K562 (cell line): ENCODE results near the gene CTDSP2. TPM values are rescaled to one million over a fixed set of nuclear protein-coding genes. Genes with fewer than 3 reads are reported as not detected.

ENCODE experiments used
- ATF3 ChIP-seq, 2 experiments: fragments of 450-650 bp in 1 of 2; sonication (generic) in 1 of 2; formaldehyde crosslinking in 1 of 2; IDR thresholded peaks in 1 of 2; conservative IDR thresholded peaks in 1 of 2; 2 replicates each; pipeline versions ENCODE4 v1.6.1 to v1.8.1; 2016 to 2023; ENCODE audit warnings: mild to moderate bottlenecking in 2 of 2, moderate library complexity in 2 of 2, inconsistent platforms in 1 of 2, missing genetic modification reagents in 1 of 2
- BRF1 ChIP-seq: IDR thresholded peaks from 3 replicates; pipeline ENCODE4 v1.6.1; 2011; ENCODE audit warnings: borderline replicate concordance, mild to moderate bottlenecking; ENCODE audit not compliant: insufficient read length; ENCODE audit errors: extremely low read depth
- MEF2D ChIP-seq: conservative IDR thresholded peaks from 2 replicates; pipeline ENCODE4 v1.6.1; 2016; ENCODE audit warnings: low read depth, missing genetic modification characterization, missing compliant biosample characterization
- NR0B1 ChIP-seq: fragments of 450-650 bp; IDR thresholded peaks from one replicate; pipeline ENCODE4 v1.6.1; 2018; ENCODE audit warnings: mild to moderate bottlenecking, moderate library complexity; ENCODE audit not compliant: partially characterized antibody
- NRF1 ChIP-seq, 2 experiments: fragments of 450-650 bp; IDR thresholded peaks in 1 of 2; conservative IDR thresholded peaks in 1 of 2; 2 replicates each; pipeline ENCODE4 v1.6.1; 2014; ENCODE audit warnings: mild to moderate bottlenecking in 2 of 2
- RAD21 ChIP-seq, 2 experiments: fragments of 250-450 bp in 1 of 2; fragments of 450-650 bp in 1 of 2; sonication (Bioruptor Pico) in 1 of 2; formaldehyde crosslinking in 1 of 2; IDR thresholded peaks in 1 of 2; conservative IDR thresholded peaks in 1 of 2; 2 replicates each; pipeline versions ENCODE4 v1.4.0 to v1.8.0; 2020 to 2022; ENCODE audit warnings: mild to moderate bottlenecking in 2 of 2, moderate library complexity in 1 of 2
- RBBP5 ChIP-seq: fragments of 200-600 bp; sonication (generic); IDR thresholded peaks from 2 replicates; pipeline ENCODE4 v1.6.1; 2012; ENCODE audit warnings: borderline replicate concordance, mild to moderate bottlenecking, low read length, control low read depth, inconsistent platforms; ENCODE audit not compliant: insufficient read depth, poor library complexity, severe bottlenecking
- SRSF1 ChIP-seq: fragments of 200-400 bp; formaldehyde crosslinking; IDR thresholded peaks from 2 replicates; pipeline ENCODE4 v1.6.1; 2017; ENCODE audit warnings: mild to moderate bottlenecking, low read depth, low read length, moderate library complexity
- TGIF2 ChIP-seq: sonication (generic); formaldehyde crosslinking; IDR thresholded peaks from 2 replicates; pipeline ENCODE4 v1.8.1; 2022; ENCODE audit warnings: mild to moderate bottlenecking, missing genetic modification reagents, moderate library complexity
- UBTF ChIP-seq, 2 experiments: IDR thresholded peaks; 2 replicates each; pipeline ENCODE4 v1.6.1; 2012; ENCODE audit warnings: improper control_type of control experiment in 2 of 2, low read depth in 2 of 2, low read length in 2 of 2, borderline replicate concordance in 1 of 2
- ZFX ChIP-seq: sonication (generic); formaldehyde crosslinking; IDR thresholded peaks from 2 replicates; pipeline ENCODE4 v1.8.0; 2022; ENCODE audit warnings: mild to moderate bottlenecking, missing genetic modification reagents, moderate library complexity
- ZNF398 ChIP-seq: fragments of 250-450 bp; sonication (Bioruptor Pico); IDR thresholded peaks from 2 replicates; pipeline ENCODE4 v1.8.0; 2021; ENCODE audit warnings: moderate library complexity, mild to moderate bottlenecking, inconsistent platforms
- ZNF551 ChIP-seq: fragments of 250-450 bp; sonication (Bioruptor Pico); IDR thresholded peaks from 2 replicates; pipeline ENCODE4 v1.5.0; 2021; ENCODE audit warnings: mild to moderate bottlenecking, moderate library complexity
- ZNF639 ChIP-seq, 2 experiments: fragments of 200-800 bp in 1 of 2; sonication (Bioruptor generic) in 1 of 2; sonication (generic) in 1 of 2; formaldehyde crosslinking in 1 of 2; IDR thresholded peaks in 1 of 2; conservative IDR thresholded peaks in 1 of 2; 2 replicates each; pipeline versions ENCODE4 v1.5.0 to v1.6.1; 2016 to 2020; ENCODE audit warnings: missing compliant biosample characterization in 1 of 2, missing genetic modification characterization in 1 of 2, missing genetic modification reagents in 1 of 2
- polyA plus RNA-seq, 8 experiments: library from polyadenylated mRNA; depleted of rRNA in 4 of 8; stranded (reverse) in 5 of 8; unstranded in 3 of 8; fragments of >200 nt; fragmentation: Nextera tagmentation in 2 of 8; fragmentation: Illumina TruSeq in 1 of 8; extraction: Ambion mirVana in 2 of 8; extraction: Trizol in 1 of 8; gene quantifications; 2 replicates each; pipeline versions ENCODE4 v1.2.1 to v1.2.3, GENCODE V29; 2011 to 2014; ENCODE audit warnings: inconsistent platforms in 1 of 8, missing spikeins in 1 of 8
- total RNA-seq, 7 experiments: library from RNA; depleted of rRNA in 6 of 7; stranded (reverse); fragments of >200 nt in 6 of 7; fragmentation: Illumina TruSeq in 2 of 7; extraction: Trizol in 2 of 7; gene quantifications; 2 replicates each; pipeline versions ENCODE4 v1.2.1 to v1.2.3, GENCODE V29; 2011 to 2021; ENCODE audit warnings: low replicate concordance in 1 of 7

Gene CTDSP2
- total and polyA plus RNA-seq, 9 of the 15 experiments (the other 6 are each of a cell fraction or from before 2014, with no cell fraction given): 20.4 to 108 (median 47.7) TPM

- TF ChIP-seq UBTF (IDR thresholded peaks at IDR 0.05; ENCODE audit: borderline replicate concordance in 1 of 2, low read depth in 2 of 2, low read length in 2 of 2) (peak in 1 of 2 experiments; percentile 66; a peak in 1 of 4 replicates), SRSF1 (no peak), ATF3 (IDR thresholded peaks at IDR 0.05) (no peak), ATF3 (CRISPR knock-in tag; conservative IDR thresholded peaks at IDR 0.05) (no peak), ZFX (CRISPR knock-in tag) (0 out of 2 replicates have a peak, but pooled peaks have one; percentile 49), MEF2D (tag) (no peak), RBBP5 (peak; percentile 78), TGIF2 (CRISPR knock-in tag) (peak; percentile 31; the same call in 1 of the 2 replicates), ZNF639 (CRISPR knock-in tag; conservative IDR thresholded peaks at IDR 0.05 in 1 of 2, IDR thresholded peaks at IDR 0.05 in 1 of 2) (0 out of 4 replicates have a peak, but pooled peaks of 1 of the 2 experiments have one; percentile 45), NR0B1 (no peak), BRF1 (no peak), ZNF551 (no peak), RAD21 (CRISPR knock-in tag; conservative IDR thresholded peaks at IDR 0.05 in 1 of 2, IDR thresholded peaks at IDR 0.05 in 1 of 2) (0 out of 4 replicates have a peak, but pooled peaks of 1 of the 2 experiments have one; percentile 12), NRF1 (conservative IDR thresholded peaks at IDR 0.05 in 1 of 2, IDR thresholded peaks at IDR 0.05 in 1 of 2) (0 out of 4 replicates have a peak, but pooled peaks of 1 of the 2 experiments have one; percentile 12), ZNF398 (CRISPR knock-in tag) (no peak)
Observed at GRCh38 chr12:57893431-57894353, 47.2 kb upstream of the CTDSP2 start (continued).
